GM12878 (cell line): ENCODE data around the gene CDHR5. TPM values are rescaled to one million over a fixed set of nuclear protein-coding genes. Genes with fewer than 3 reads are reported as not detected.
A peak's percentile ranks its signal among the peaks of the same experiment; 100 is the strongest.

Experiments
- ATAC-seq: fragments of 200-7000 bp; cut with Tn5 transposase; 3 replicates; pipeline ENCODE4 v1.9.1; 2020; ENCODE audit warnings: mild to moderate bottlenecking, moderate library complexity
- BruUV-seq: library from RNA; stranded (reverse); fragments of 400-500 nt; replicated peaks from 2 replicates; lab custom pipeline; 2021; lab: Mats Ljungman, UMichigan
- CTCF ChIA-PET: fragments of 300-600 bp; sonication (Branson Sonifier 250); formaldehyde crosslinking; extraction: SDS; loops from one replicate; lab custom pipeline; 2021; ENCODE audit warnings: inconsistent platforms; lab: Yijun Ruan, JAX
- POLR2A ChIA-PET: fragments of 350-600 bp; formaldehyde crosslinking; extraction: SDS; loops from one replicate; lab custom pipeline; 2021; ENCODE audit warnings: inconsistent platforms; lab: Charles Lee
- RAD21 ChIA-PET: fragments of 300-600 bp; sonication (Branson Sonifier 250); formaldehyde crosslinking; loops from one replicate; lab custom pipeline; 2023; ENCODE audit warnings: antibody characterized with exemption; ENCODE audit not compliant: unreplicated experiment; lab: Charles Lee
- SMC1A ChIA-PET: fragments of 300-600 bp; sonication (Branson Sonifier 250); formaldehyde crosslinking; loops from one replicate; lab custom pipeline; 2023; ENCODE audit not compliant: unreplicated experiment, uncharacterized antibody; lab: Charles Lee
- DNase-seq: peaks from one replicate; pipeline ENCODE4 v3.0.0-alpha.2; 2011; ENCODE audit warnings: low read depth, low spot score
- FAIRE-seq: peaks from 3 replicates; lab custom pipeline; 2011; peaks lifted over from hg19 to GRCh38; lab: Jason Lieb, UNC
- H2AFZ ChIP-seq: 2 replicates; pipeline ENCODE4 v1.6.0; 2011; ENCODE audit warnings: low read depth, low read length, control low read depth; ENCODE audit not compliant: control insufficient read depth
- H3K27ac ChIP-seq: 2 replicates; pipeline ENCODE4 v1.5.1; 2011; ENCODE audit warnings: control low read depth; ENCODE audit not compliant: control insufficient read depth, insufficient read depth
- H3K27me3 ChIP-seq, 2 experiments: replicated peaks in 1 of 2; 2 replicates each; pipeline versions ENCODE4 v1.6.0 to v1.6.1; 2011; ENCODE audit warnings: low read length in 1 of 2; ENCODE audit not compliant: control insufficient read depth in 2 of 2, insufficient read depth in 2 of 2
- H3K36me3 ChIP-seq, 2 experiments: 2 replicates each; pipeline ENCODE4 v1.5.1; 2011; ENCODE audit warnings: low read length in 1 of 2; ENCODE audit not compliant: control insufficient read depth in 2 of 2, insufficient read depth in 2 of 2
- H3K4me1 ChIP-seq: 2 replicates; pipeline ENCODE4 v1.6.1; 2011; ENCODE audit warnings: mild to moderate bottlenecking, low read length, moderate library complexity, mixed read lengths; ENCODE audit not compliant: control insufficient read depth, insufficient read depth
- H3K4me2 ChIP-seq: 2 replicates; pipeline ENCODE4 v1.6.0; 2011; ENCODE audit warnings: control low read depth; ENCODE audit not compliant: control insufficient read depth, insufficient read depth
- H3K4me3 ChIP-seq: fragments of 200-600 bp; sonication (generic); 2 replicates; pipeline ENCODE4 v1.5.1; 2016
- H3K79me2 ChIP-seq: 2 replicates; pipeline ENCODE4 v1.6.0; 2011; ENCODE audit warnings: low read length; ENCODE audit not compliant: control insufficient read depth, insufficient read depth
- H3K9ac ChIP-seq: 2 replicates; pipeline ENCODE4 v1.8.0; 2011; ENCODE audit warnings: low read length, control low read depth, mixed read lengths; ENCODE audit not compliant: control insufficient read depth, insufficient read depth
- H3K9me3 ChIP-seq: replicated peaks from 3 replicates; pipeline ENCODE4 v1.5.1; 2011; ENCODE audit warnings: mild to moderate bottlenecking, low read length; ENCODE audit not compliant: control insufficient read depth, insufficient read depth
- H4K20me1 ChIP-seq: 2 replicates; pipeline ENCODE4 v1.6.0; 2011; ENCODE audit not compliant: control insufficient read depth, insufficient read depth
- ASH2L ChIP-seq: fragments of 300-600, 200-600 bp; sonication (generic); IDR thresholded peaks from 2 replicates; pipeline ENCODE4 v1.6.1; 2017; ENCODE audit warnings: low read depth, mild to moderate bottlenecking, borderline replicate concordance
- BACH1 ChIP-seq: fragments of 450-650 bp; IDR thresholded peaks from 2 replicates; pipeline ENCODE4 v1.6.1; 2017; ENCODE audit warnings: mild to moderate bottlenecking, borderline replicate concordance
- BCL11A ChIP-seq: IDR thresholded peaks from 2 replicates; pipeline ENCODE4 v1.6.1; 2011; ENCODE audit warnings: low read depth, low read length
- BRCA1 ChIP-seq: IDR thresholded peaks from 2 replicates; pipeline ENCODE4 v1.6.1; 2011; ENCODE audit warnings: low read depth, low read length, improper control_type of control experiment
- CHD2 ChIP-seq: IDR thresholded peaks from 2 replicates; pipeline ENCODE4 v1.6.1; 2011; ENCODE audit warnings: low read depth, low read length, improper control_type of control experiment, borderline replicate concordance
- EZH2 ChIP-seq: IDR thresholded peaks from 2 replicates; pipeline ENCODE4 v1.6.1; 2012; ENCODE audit warnings: low read depth, mild to moderate bottlenecking, control low read depth, inconsistent platforms, low read length, borderline replicate concordance; ENCODE audit not compliant: control insufficient read depth
- LARP7 ChIP-seq: fragments of 450-650 bp; IDR thresholded peaks from 2 replicates; pipeline ENCODE4 v1.6.1; 2017; ENCODE audit warnings: mild to moderate bottlenecking
- MTA3 ChIP-seq: IDR thresholded peaks from 2 replicates; pipeline ENCODE4 v1.6.1; 2012; ENCODE audit warnings: low read length, inconsistent platforms, borderline replicate concordance
- NBN ChIP-seq: fragments of 450-650 bp; IDR thresholded peaks from 2 replicates; pipeline ENCODE4 v1.6.1; 2016
- NFYA ChIP-seq: IDR thresholded peaks from 2 replicates; pipeline ENCODE4 v1.6.1; 2011; ENCODE audit warnings: low read depth, mild to moderate bottlenecking, low read length, improper control_type of control experiment, borderline replicate concordance
- NR2C2 ChIP-seq: IDR thresholded peaks from 2 replicates; pipeline ENCODE4 v1.6.1; 2011; ENCODE audit warnings: borderline replicate concordance, low read depth; ENCODE audit not compliant: control insufficient read depth, insufficient read length
- NRF1 ChIP-seq: conservative IDR thresholded peaks from 2 replicates; pipeline ENCODE4 v1.6.1; 2011; ENCODE audit warnings: mild to moderate bottlenecking, low read depth, low read length, improper control_type of control experiment
- RCOR1 ChIP-seq: conservative IDR thresholded peaks from 2 replicates; pipeline ENCODE4 v1.6.1; 2012; ENCODE audit warnings: low read depth, low read length, improper control_type of control experiment
- RUNX3 ChIP-seq: IDR thresholded peaks from 2 replicates; pipeline ENCODE4 v1.6.1; 2012; ENCODE audit warnings: low read length, inconsistent platforms
- TCF12 ChIP-seq: IDR thresholded peaks from 2 replicates; pipeline ENCODE4 v1.6.1; 2011; ENCODE audit warnings: low read depth, mild to moderate bottlenecking, low read length
- TCF3 ChIP-seq: IDR thresholded peaks from 2 replicates; pipeline ENCODE4 v1.6.1; 2012; ENCODE audit warnings: low read depth, mild to moderate bottlenecking, low read length, borderline replicate concordance; ENCODE audit not compliant: insufficient read depth
- ZBED1 ChIP-seq: IDR thresholded peaks from 2 replicates; pipeline ENCODE4 v1.6.1; 2016; ENCODE audit warnings: borderline replicate concordance
- ZNF384 ChIP-seq: IDR thresholded peaks from 2 replicates; pipeline ENCODE4 v1.6.1; 2012; ENCODE audit warnings: low read depth, mild to moderate bottlenecking, low read length, improper control_type of control experiment, borderline replicate concordance
- WGBS: methylation state at CpG from one replicate; pipeline ENCODE4 v1.1.6; 2016; ENCODE audit warnings: low lambda C conversion rate; ENCODE audit not compliant: insufficient replicate concordance, insufficient coverage; ENCODE audit errors: missing lambda C conversion rate; 5-methylcytosine and 5-hydroxymethylcytosine counted together
- in situ Hi-C: fragments of 300-500 bp; cut with MboI; formaldehyde crosslinking; loops from 9 replicates; pipeline ENCODE4 v1.14.3; 2018; ENCODE audit warnings: mixed read lengths
- intact Hi-C: fragments of 100-400 bp; cut with micrococcal nuclease; formaldehyde crosslinking; loops from one replicate; pipeline ENCODE4 v1.14.2; 2022; ENCODE audit not compliant: unreplicated experiment
- polyA plus RNA-seq, 11 experiments: library from polyadenylated mRNA; depleted of rRNA in 4 of 11; unstranded in 6 of 11; stranded (reverse) in 5 of 11; fragments of >200 nt; fragmentation: Nextera tagmentation in 4 of 11; fragmentation: Illumina TruSeq in 1 of 11; extraction: Ambion mirVana in 4 of 11; extraction: Trizol in 1 of 11; gene quantifications; 1 replicate in 1 of 11; 2 replicates in 10 of 11; pipeline versions ENCODE4 v1.2.1 to v1.2.3, GENCODE V29; 2011 to 2016; ENCODE audit warnings: inconsistent platforms in 2 of 11, missing spikeins in 2 of 11, low read depth in 1 of 11
- total RNA-seq, 4 experiments: library from RNA; depleted of rRNA in 3 of 4; stranded (reverse); fragments of >200 nt in 3 of 4; fragmentation: Illumina TruSeq in 1 of 4; extraction: Trizol in 1 of 4; gene quantifications; 2 replicates each; pipeline versions ENCODE4 v1.2.1 to v1.2.3, GENCODE V29; 2013 to 2021
- TF ChIP-seq, protein P1 (sequence below): fragments of 450-650 bp; IDR thresholded peaks from 2 replicates; pipeline ENCODE4 v1.6.1; 2016; ENCODE audit warnings: mild to moderate bottlenecking
- TF ChIP-seq, protein P2 (sequence below), 3 experiments: IDR thresholded peaks in 2 of 3; conservative IDR thresholded peaks in 1 of 3; 2 replicates each; pipeline ENCODE4 v1.5.1; 2011; ENCODE audit warnings: low read depth in 3 of 3, low read length in 3 of 3, mild to moderate bottlenecking in 3 of 3, control low read depth in 2 of 3, moderate library complexity in 2 of 3, inconsistent platforms in 1 of 3, mixed read lengths in 1 of 3; ENCODE audit not compliant: control insufficient read depth in 2 of 3, insufficient read depth in 1 of 3; ENCODE audit errors: extremely low read depth in 1 of 3

Gene CDHR5
- total and polyA plus RNA-seq, 10 of the 15 experiments (the other 5 are each of a cell fraction or from before 2014, with no cell fraction given), result 0.06 TPM; not detected in 9

DNA sequence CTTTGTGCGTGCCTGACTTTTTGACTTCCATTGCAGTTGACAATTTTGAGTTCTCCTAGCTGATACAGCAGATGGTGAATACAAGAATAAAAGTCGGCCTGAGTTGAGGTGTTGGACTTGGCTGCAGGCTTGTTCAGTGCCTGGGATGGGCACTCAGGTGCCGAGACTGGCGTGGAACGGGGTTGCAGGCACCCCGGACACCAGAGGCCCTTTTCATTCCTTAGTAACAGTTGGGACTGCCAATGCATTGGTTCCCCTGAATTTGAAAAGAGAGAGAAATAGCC lies 47.2 kb downstream of the CDHR5 start (continued):
- no peak for TF ChIP-seq RUNX3
- no peak for TF ChIP-seq BRCA1
- TF ChIP-seq ZNF384, result no peak

DNA sequence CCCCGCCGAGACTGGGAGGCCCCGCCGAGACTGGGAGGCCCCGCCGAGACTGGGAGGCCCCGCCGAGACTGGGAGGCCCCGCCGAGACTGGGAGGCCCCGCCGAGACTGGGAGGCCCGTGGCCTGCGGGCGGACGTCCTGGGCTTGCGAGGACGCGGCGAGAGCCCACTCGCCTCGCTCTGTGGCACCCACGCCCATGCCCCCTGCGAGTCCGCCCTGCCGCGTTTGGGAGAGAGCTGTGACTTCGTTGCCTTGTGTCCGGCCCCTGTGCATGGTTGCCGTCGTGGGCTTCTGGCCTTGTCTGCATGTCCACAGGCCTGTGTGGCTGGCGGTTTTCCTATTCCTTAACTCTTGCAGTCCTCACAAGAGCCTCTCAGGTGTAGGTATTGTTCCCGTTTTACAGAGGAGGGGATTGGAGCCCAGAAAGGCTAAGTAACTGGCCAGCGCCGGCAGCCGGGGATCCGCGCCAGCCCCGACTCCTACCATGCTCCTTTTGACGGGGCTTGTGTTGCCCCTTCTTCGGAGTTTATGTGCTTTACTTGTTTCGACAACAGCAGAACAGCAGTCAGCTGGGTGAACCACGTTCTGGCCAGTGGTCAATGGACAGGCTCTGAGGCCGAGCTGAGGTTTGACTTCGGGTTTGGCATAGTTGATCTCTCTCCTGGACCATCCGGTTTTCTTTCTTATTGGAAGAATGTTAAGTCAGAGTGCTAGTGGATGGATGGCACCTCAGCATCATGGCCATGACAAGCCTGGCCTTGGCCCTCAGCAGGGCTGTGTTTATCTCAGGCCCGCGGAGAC lies 47.7 kb downstream of the CDHR5 start:
- DNase-seq, result no peak
- Histone ChIP-seq H3K36me3 (peaks cover 5 to 6% of the 10 kb centered on the region in 2 experiments), H3K4me1 (peaks cover 16% of the 10 kb centered on the region), H3K4me3 (peak overlapping the region; percentile 85), H2AFZ (no peak overlapping the region), H3K27me3 (peaks cover 0 to 3% of the 10 kb centered on the region in 2 experiments; a peak in 2 of 4 replicates), H3K9me3 (no peaks in the 10 kb centered on the region), H3K79me2 (peaks cover 53% of the 10 kb centered on the region), H3K27ac (peak overlapping the region; percentile 100), H3K4me2 (peak overlapping the region; percentile 62), H4K20me1 (peaks cover 28% of the 10 kb centered on the region), H3K9ac (peak overlapping the region; percentile 97)
- ChIA-PET SMC1A (no interaction called here), RAD21 (no interaction called here), CTCF (no interaction called here), POLR2A (interaction anchor here (0.9 to 1.5 kb wide), 3 partner anchors 8 to 145 kb away, joined by 3 to 4 read pairs (median 3); no protein-coding TSS in a partner anchor)
- WGBS, result 7% methylated on average over 32 of the region's 48 CpGs
- BruUV-seq, result no TSS peak
- FAIRE-seq, result peak; percentile 59
- in situ Hi-C loops, result no loop called here
- intact Hi-C loops, result no loop called here
- ATAC-seq, result no peak
- TF ChIP-seq, protein P1, sequence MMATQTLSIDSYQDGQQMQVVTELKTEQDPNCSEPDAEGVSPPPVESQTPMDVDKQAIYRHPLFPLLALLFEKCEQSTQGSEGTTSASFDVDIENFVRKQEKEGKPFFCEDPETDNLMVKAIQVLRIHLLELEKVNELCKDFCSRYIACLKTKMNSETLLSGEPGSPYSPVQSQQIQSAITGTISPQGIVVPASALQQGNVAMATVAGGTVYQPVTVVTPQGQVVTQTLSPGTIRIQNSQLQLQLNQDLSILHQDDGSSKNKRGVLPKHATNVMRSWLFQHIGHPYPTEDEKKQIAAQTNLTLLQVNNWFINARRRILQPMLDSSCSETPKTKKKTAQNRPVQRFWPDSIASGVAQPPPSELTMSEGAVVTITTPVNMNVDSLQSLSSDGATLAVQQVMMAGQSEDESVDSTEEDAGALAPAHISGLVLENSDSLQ, result no peak
- no peak for TF ChIP-seq ASH2L
- TF ChIP-seq BCL11A, result no peak
- no peak for TF ChIP-seq RCOR1
- TF ChIP-seq LARP7, result no peak
- no peak for TF ChIP-seq NR2C2
- TF ChIP-seq BACH1, result no peak
- TF ChIP-seq CHD2, result no peak
- TF ChIP-seq NFYA, result no peak
- no peak for TF ChIP-seq NRF1
- TF ChIP-seq, protein P2, sequence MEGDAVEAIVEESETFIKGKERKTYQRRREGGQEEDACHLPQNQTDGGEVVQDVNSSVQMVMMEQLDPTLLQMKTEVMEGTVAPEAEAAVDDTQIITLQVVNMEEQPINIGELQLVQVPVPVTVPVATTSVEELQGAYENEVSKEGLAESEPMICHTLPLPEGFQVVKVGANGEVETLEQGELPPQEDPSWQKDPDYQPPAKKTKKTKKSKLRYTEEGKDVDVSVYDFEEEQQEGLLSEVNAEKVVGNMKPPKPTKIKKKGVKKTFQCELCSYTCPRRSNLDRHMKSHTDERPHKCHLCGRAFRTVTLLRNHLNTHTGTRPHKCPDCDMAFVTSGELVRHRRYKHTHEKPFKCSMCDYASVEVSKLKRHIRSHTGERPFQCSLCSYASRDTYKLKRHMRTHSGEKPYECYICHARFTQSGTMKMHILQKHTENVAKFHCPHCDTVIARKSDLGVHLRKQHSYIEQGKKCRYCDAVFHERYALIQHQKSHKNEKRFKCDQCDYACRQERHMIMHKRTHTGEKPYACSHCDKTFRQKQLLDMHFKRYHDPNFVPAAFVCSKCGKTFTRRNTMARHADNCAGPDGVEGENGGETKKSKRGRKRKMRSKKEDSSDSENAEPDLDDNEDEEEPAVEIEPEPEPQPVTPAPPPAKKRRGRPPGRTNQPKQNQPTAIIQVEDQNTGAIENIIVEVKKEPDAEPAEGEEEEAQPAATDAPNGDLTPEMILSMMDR (IDR thresholded peaks at IDR 0.05 in 2 of 3, conservative IDR thresholded peaks at IDR 0.05 in 1 of 3; ENCODE audit: control insufficient read depth in 2 of 3, extremely low read depth in 1 of 3, insufficient read depth in 1 of 3, low read depth in 3 of 3, low read length in 3 of 3), result no peak
- no peak for TF ChIP-seq TCF12
- TF ChIP-seq NBN, result no peak
- no peak for TF ChIP-seq TCF3
- TF ChIP-seq EZH2, result no peak
- no peak for TF ChIP-seq MTA3
- TF ChIP-seq ZBED1, result no peak
